HEK293 (cell line): ENCODE measurements around the gene RANBP3L.
A peak's percentile ranks its signal among the peaks of the same experiment; 100 is the strongest.

Experiments used
- CTCF ChIA-PET: fragments of 350-600 bp; formaldehyde crosslinking; extraction: SDS; loops from one replicate; lab custom pipeline; 2021; ENCODE audit warnings: antibody characterized with exemption; lab: Yijun Ruan, JAX
- POLR2A ChIA-PET: fragments of 300-600 bp; formaldehyde crosslinking; extraction: SDS; loops from one replicate; lab custom pipeline; 2020; ENCODE audit warnings: antibody characterized with exemption, inconsistent platforms; lab: Yijun Ruan, JAX
- H3K27ac ChIP-seq: fragments of 200-500 bp; sonication (Bioruptor generic); 2 replicates; pipeline ENCODE4 v1.5.1; 2014; ENCODE audit warnings: low read depth, low read length, control low read depth, inconsistent platforms; ENCODE audit errors: extremely low read depth
- H3K36me3 ChIP-seq, 2 experiments: fragments of 200-500 bp in 1 of 2; sonication (Bioruptor generic) in 1 of 2; 1 replicate in 1 of 2; 2 replicates in 1 of 2; pipeline ENCODE4 v1.5.1; 2014 to 2017; ENCODE audit warnings: inconsistent platforms in 2 of 2, low read length in 2 of 2; ENCODE audit not compliant: control insufficient read depth in 2 of 2, insufficient read depth in 1 of 2
- H3K4me1 ChIP-seq: fragments of 200-500 bp; sonication (Bioruptor generic); 2 replicates; pipeline ENCODE4 v1.5.1; 2014; ENCODE audit warnings: mild to moderate bottlenecking, low read length, inconsistent platforms; ENCODE audit not compliant: control insufficient read depth, insufficient read depth
- H3K4me3 ChIP-seq: 2 replicates; pipeline ENCODE4 v1.5.1; 2011; ENCODE audit warnings: low read depth, mild to moderate bottlenecking, control low read depth, low read length, moderate library complexity
- H3K9me3 ChIP-seq: fragments of 200-500 bp; sonication (Bioruptor generic); 2 replicates; pipeline ENCODE4 v1.5.1; 2014; ENCODE audit warnings: low read depth, low read length, inconsistent platforms; ENCODE audit not compliant: control insufficient read depth, insufficient read depth
- BCL11B ChIP-seq: fragments of 450-650 bp; formaldehyde crosslinking; IDR thresholded peaks from 2 replicates; pipeline ENCODE4 v1.5.1; 2016; ENCODE audit warnings: low read depth, missing biosample characterization, missing genetic modification characterization
- GFI1B ChIP-seq: fragments of 450-650 bp; formaldehyde crosslinking; IDR thresholded peaks from 2 replicates; pipeline ENCODE4 v1.5.1; 2016; ENCODE audit warnings: missing biosample characterization, missing genetic modification characterization
- GLI4 ChIP-seq: fragments of 450-650 bp; formaldehyde crosslinking; IDR thresholded peaks from 2 replicates; pipeline ENCODE4 v1.5.1; 2016; ENCODE audit warnings: missing biosample characterization, missing genetic modification characterization
- OSR2 ChIP-seq: fragments of 450-650 bp; formaldehyde crosslinking; IDR thresholded peaks from 2 replicates; pipeline ENCODE4 v1.5.1; 2016; ENCODE audit warnings: missing biosample characterization, missing genetic modification characterization
- PRDM2 ChIP-seq: fragments of 450-650 bp; formaldehyde crosslinking; IDR thresholded peaks from 2 replicates; pipeline ENCODE4 v1.5.1; 2016; ENCODE audit warnings: missing biosample characterization, missing genetic modification characterization, borderline replicate concordance
- TCF7L2 ChIP-seq: IDR thresholded peaks from 2 replicates; pipeline ENCODE4 v1.6.1; 2011; ENCODE audit warnings: low read depth, mild to moderate bottlenecking, inconsistent platforms, low read length, moderate library complexity, borderline replicate concordance
- TRIM28 ChIP-seq: IDR thresholded peaks from 2 replicates; pipeline ENCODE4 v1.6.1; 2011; ENCODE audit warnings: low read length, control low read depth, borderline replicate concordance
- ZBTB21 ChIP-seq: fragments of 450-650 bp; formaldehyde crosslinking; IDR thresholded peaks from 2 replicates; pipeline ENCODE4 v1.5.1; 2017; ENCODE audit warnings: missing biosample characterization, missing genetic modification characterization
- ZNF138 ChIP-seq: fragments of 450-650 bp; formaldehyde crosslinking; IDR thresholded peaks from 2 replicates; pipeline ENCODE4 v1.5.1; 2016; ENCODE audit warnings: missing biosample characterization, missing genetic modification characterization, borderline replicate concordance
- ZNF184 ChIP-seq: fragments of 450-650 bp; IDR thresholded peaks from 2 replicates; pipeline ENCODE4 v1.5.1; 2018; ENCODE audit warnings: missing biosample characterization, mild to moderate bottlenecking, missing genetic modification characterization
- ZNF221 ChIP-seq: fragments of 450-650 bp; formaldehyde crosslinking; IDR thresholded peaks from 2 replicates; pipeline ENCODE4 v1.5.1; 2017; ENCODE audit warnings: missing biosample characterization, missing genetic modification characterization, borderline replicate concordance
- ZNF426 ChIP-seq: fragments of 450-650 bp; formaldehyde crosslinking; IDR thresholded peaks from 2 replicates; pipeline ENCODE4 v1.5.1; 2017; ENCODE audit warnings: missing biosample characterization, missing genetic modification characterization, mild to moderate bottlenecking, inconsistent platforms, moderate library complexity
- ZNF555 ChIP-seq: fragments of 450-650 bp; formaldehyde crosslinking; conservative IDR thresholded peaks from 2 replicates; pipeline ENCODE4 v1.5.1; 2017; ENCODE audit warnings: missing biosample characterization, mild to moderate bottlenecking, missing genetic modification characterization, inconsistent platforms
- ZNF629 ChIP-seq: fragments of 450-650 bp; formaldehyde crosslinking; IDR thresholded peaks from 2 replicates; pipeline ENCODE4 v1.5.1; 2017; ENCODE audit warnings: missing biosample characterization, missing genetic modification characterization
- ZNF791 ChIP-seq: fragments of 450-650 bp; formaldehyde crosslinking; IDR thresholded peaks from 2 replicates; pipeline ENCODE4 v1.5.1; 2016; ENCODE audit warnings: missing biosample characterization, missing genetic modification characterization
- ZSCAN23 ChIP-seq: fragments of 450-650 bp; formaldehyde crosslinking; IDR thresholded peaks from 2 replicates; pipeline ENCODE4 v1.5.1; 2016; ENCODE audit warnings: missing biosample characterization, missing genetic modification characterization
- TF ChIP-seq, protein P1 (sequence below): fragments of 450-650 bp; formaldehyde crosslinking; IDR thresholded peaks from 2 replicates; pipeline ENCODE4 v1.5.1; 2016; ENCODE audit warnings: missing biosample characterization, missing genetic modification characterization
- TF ChIP-seq, protein P2 (sequence below): fragments of 450-650 bp; formaldehyde crosslinking; IDR thresholded peaks from 2 replicates; pipeline ENCODE4 v1.5.1; 2017; ENCODE audit warnings: missing biosample characterization, mild to moderate bottlenecking, missing genetic modification characterization, moderate library complexity
- TF ChIP-seq, protein P3 (sequence below): fragments of 450-650 bp; formaldehyde crosslinking; IDR thresholded peaks from 2 replicates; pipeline ENCODE4 v1.5.1; 2017; ENCODE audit warnings: missing biosample characterization, missing genetic modification characterization
- TF ChIP-seq, protein P4 (sequence below): fragments of 450-650 bp; formaldehyde crosslinking; IDR thresholded peaks from 2 replicates; pipeline ENCODE4 v1.5.1; 2016; ENCODE audit warnings: missing biosample characterization, missing genetic modification characterization

The RANBP3L gene

GRCh38 chr5:36272136-36272690, 29.5 kb downstream of the RANBP3L start:
- POLR2A ChIA-PET = no interaction called here
- H3K4me3 ChIP-seq = no peak overlapping the region
- H3K4me1 ChIP-seq = no peaks in the 10 kb centered on the region
- CTCF ChIA-PET = interaction anchor here (0.7 to 1.5 kb wide), 4 partner anchors 9 to 95 kb away, joined by 3 to 5 read pairs (median 4); no protein-coding TSS in a partner anchor
- H3K9me3 ChIP-seq = no peaks in the 10 kb centered on the region
- no peaks in the 10 kb centered on the region for H3K36me3 ChIP-seq
- TF ChIP-seq ZNF791 (no peak), ZNF138 (no peak)
- TF ChIP-seq, protein P1, sequence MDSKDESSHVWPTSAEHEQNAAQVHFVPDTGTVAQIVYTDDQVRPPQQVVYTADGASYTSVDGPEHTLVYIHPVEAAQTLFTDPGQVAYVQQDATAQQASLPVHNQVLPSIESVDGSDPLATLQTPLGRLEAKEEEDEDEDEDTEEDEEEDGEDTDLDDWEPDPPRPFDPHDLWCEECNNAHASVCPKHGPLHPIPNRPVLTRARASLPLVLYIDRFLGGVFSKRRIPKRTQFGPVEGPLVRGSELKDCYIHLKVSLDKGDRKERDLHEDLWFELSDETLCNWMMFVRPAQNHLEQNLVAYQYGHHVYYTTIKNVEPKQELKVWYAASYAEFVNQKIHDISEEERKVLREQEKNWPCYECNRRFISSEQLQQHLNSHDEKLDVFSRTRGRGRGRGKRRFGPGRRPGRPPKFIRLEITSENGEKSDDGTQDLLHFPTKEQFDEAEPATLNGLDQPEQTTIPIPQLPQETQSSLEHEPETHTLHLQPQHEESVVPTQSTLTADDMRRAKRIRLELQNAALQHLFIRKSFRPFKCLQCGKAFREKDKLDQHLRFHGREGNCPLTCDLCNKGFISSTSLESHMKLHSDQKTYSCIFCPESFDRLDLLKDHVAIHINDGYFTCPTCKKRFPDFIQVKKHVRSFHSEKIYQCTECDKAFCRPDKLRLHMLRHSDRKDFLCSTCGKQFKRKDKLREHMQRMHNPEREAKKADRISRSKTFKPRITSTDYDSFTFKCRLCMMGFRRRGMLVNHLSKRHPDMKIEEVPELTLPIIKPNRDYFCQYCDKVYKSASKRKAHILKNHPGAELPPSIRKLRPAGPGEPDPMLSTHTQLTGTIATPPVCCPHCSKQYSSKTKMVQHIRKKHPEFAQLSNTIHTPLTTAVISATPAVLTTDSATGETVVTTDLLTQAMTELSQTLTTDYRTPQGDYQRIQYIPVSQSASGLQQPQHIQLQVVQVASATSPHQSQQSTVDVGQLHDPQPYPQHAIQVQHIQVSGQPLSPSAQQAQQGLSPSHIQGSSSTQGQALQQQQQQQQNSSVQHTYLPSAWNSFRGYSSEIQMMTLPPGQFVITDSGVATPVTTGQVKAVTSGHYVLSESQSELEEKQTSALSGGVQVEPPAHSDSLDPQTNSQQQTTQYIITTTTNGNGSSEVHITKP (tag by site-specific recombination) = peak; percentile 32; the same call in 1 of the 2 replicates
- H3K27ac ChIP-seq = no peak overlapping the region

- H3K4me3 ChIP-seq = no peak overlapping the region
- ChIA-PET POLR2A (no interaction called here), CTCF (interaction anchor here (0.6 to 1.3 kb wide), 3 partner anchors 11 to 151 kb away, joined by 4 to 5 read pairs (median 5); no protein-coding TSS in a partner anchor)
- no peak overlapping the region for H3K27ac ChIP-seq
- H3K9me3 ChIP-seq = no peaks in the 10 kb centered on the region
- H3K4me1 ChIP-seq = no peaks in the 10 kb centered on the region
- TF ChIP-seq ZSCAN23 (no peak), PRDM2 (tag by site-specific recombination) (no peak), ZNF426 (tag by site-specific recombination) (no peak), GFI1B (tag by site-specific recombination) (no peak), TRIM28 (no peak), OSR2 (tag by site-specific recombination) (no peak), ZNF555 (tag by site-specific recombination) (no peak), BCL11B (tag by site-specific recombination) (no peak), ZBTB21 (tag by site-specific recombination) (no peak), GLI4 (no peak), ZNF184 (tag by site-specific recombination) (no peak), ZNF221 (no peak), ZNF629 (tag by site-specific recombination) (no peak), TCF7L2 (no peak)
- TF ChIP-seq, protein P2, sequence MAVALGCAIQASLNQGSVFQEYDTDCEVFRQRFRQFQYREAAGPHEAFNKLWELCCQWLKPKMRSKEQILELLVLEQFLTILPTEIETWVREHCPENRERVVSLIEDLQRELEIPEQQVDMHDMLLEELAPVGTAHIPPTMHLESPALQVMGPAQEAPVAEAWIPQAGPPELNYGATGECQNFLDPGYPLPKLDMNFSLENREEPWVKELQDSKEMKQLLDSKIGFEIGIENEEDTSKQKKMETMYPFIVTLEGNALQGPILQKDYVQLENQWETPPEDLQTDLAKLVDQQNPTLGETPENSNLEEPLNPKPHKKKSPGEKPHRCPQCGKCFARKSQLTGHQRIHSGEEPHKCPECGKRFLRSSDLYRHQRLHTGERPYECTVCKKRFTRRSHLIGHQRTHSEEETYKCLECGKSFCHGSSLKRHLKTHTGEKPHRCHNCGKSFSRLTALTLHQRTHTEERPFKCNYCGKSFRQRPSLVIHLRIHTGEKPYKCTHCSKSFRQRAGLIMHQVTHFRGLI (tag by site-specific recombination) = no peak
- TF ChIP-seq, protein P3, sequence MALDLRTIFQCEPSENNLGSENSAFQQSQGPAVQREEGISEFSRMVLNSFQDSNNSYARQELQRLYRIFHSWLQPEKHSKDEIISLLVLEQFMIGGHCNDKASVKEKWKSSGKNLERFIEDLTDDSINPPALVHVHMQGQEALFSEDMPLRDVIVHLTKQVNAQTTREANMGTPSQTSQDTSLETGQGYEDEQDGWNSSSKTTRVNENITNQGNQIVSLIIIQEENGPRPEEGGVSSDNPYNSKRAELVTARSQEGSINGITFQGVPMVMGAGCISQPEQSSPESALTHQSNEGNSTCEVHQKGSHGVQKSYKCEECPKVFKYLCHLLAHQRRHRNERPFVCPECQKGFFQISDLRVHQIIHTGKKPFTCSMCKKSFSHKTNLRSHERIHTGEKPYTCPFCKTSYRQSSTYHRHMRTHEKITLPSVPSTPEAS (tag by site-specific recombination) = no peak
- TF ChIP-seq, protein P4, sequence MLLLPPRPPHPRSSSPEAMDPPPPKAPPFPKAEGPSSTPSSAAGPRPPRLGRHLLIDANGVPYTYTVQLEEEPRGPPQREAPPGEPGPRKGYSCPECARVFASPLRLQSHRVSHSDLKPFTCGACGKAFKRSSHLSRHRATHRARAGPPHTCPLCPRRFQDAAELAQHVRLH (tag by site-specific recombination) = no peak
- no peaks in the 10 kb centered on the region for H3K36me3 ChIP-seq
These were observed 30.7 kb downstream of the RANBP3L start for GRCh38 chr5:36270876-36271575.
